Measurements from ENCODE around the gene NOTCH3. TPM values are rescaled to one million over a fixed set of nuclear protein-coding genes. Genes with fewer than 3 reads are reported as not detected.
A peak's percentile ranks its signal among the peaks of the same experiment; 100 is the strongest.

Gene NOTCH3
- total RNA-seq, 1 experiment from 2014 or later: 153 TPM

DNA sequence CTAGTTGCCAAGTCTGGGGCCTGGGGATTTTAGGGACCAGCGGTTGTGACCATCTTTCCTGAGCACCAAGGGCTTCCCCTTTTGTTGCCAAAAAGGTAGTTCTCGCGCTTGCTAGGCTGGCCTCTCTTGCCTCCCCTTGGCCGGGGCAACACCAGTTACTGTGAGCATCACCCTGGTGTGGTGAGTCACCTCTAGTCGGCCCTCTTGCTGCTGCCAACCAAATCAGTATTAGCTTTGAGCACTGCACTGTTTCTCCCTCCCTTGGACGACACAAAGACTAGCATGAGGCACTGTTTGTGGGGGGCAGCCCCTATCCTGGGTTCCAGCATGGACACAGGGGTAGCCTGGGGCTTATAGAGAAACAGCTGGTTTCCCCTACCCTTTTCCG, 86.6 kb downstream of the NOTCH3 start (continued):
- no peak for TF ChIP-seq FOXK1 (CRISPR knock-in tag; IDR thresholded peaks at IDR 0.05)
- TF ChIP-seq, protein P1, sequence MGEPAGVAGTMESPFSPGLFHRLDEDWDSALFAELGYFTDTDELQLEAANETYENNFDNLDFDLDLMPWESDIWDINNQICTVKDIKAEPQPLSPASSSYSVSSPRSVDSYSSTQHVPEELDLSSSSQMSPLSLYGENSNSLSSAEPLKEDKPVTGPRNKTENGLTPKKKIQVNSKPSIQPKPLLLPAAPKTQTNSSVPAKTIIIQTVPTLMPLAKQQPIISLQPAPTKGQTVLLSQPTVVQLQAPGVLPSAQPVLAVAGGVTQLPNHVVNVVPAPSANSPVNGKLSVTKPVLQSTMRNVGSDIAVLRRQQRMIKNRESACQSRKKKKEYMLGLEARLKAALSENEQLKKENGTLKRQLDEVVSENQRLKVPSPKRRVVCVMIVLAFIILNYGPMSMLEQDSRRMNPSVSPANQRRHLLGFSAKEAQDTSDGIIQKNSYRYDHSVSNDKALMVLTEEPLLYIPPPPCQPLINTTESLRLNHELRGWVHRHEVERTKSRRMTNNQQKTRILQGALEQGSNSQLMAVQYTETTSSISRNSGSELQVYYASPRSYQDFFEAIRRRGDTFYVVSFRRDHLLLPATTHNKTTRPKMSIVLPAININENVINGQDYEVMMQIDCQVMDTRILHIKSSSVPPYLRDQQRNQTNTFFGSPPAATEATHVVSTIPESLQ (CRISPR knock-in tag; IDR thresholded peaks at IDR 0.05): no peak

- Mint-ChIP-seq H3K27me3 (ENCODE audit: low read depth) (no peaks in the 10 kb centered on the region), H3K9me3 (no peaks in the 10 kb centered on the region), H3K4me1 (peaks cover 2% of the 10 kb centered on the region), H3K36me3 (peaks cover 45% of the 10 kb centered on the region), H3K27ac (no peak overlapping the region), H3K4me3 (no peak overlapping the region)
- ChIA-PET POLR2A (no interaction called here), CTCF (interaction anchor here (0.7 to 3.1 kb wide), 5 partner anchors 12 to 327 kb away, joined by 3 to 20 read pairs (median 6); no protein-coding TSS in a partner anchor)
- DNase-seq (ENCODE audit: low spot score): peak; percentile 38
- TF ChIP-seq NFYB (CRISPR knock-in tag; conservative IDR thresholded peaks at IDR 0.05; ENCODE audit: low read depth) (peak; percentile 48; the same call in 1 of the 2 replicates), MAX (CRISPR knock-in tag; IDR thresholded peaks at IDR 0.05) (no peak)
- TF ChIP-seq, protein P2, sequence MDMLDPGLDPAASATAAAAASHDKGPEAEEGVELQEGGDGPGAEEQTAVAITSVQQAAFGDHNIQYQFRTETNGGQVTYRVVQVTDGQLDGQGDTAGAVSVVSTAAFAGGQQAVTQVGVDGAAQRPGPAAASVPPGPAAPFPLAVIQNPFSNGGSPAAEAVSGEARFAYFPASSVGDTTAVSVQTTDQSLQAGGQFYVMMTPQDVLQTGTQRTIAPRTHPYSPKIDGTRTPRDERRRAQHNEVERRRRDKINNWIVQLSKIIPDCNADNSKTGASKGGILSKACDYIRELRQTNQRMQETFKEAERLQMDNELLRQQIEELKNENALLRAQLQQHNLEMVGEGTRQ (CRISPR knock-in tag; IDR thresholded peaks at IDR 0.05): peak; percentile 66; the same call in 1 of the 2 replicates
- peak; percentile 77 for ATAC-seq
Observed at GRCh38 chr19:15113245-15114152, 87.3 kb downstream of the NOTCH3 start.

DNA sequence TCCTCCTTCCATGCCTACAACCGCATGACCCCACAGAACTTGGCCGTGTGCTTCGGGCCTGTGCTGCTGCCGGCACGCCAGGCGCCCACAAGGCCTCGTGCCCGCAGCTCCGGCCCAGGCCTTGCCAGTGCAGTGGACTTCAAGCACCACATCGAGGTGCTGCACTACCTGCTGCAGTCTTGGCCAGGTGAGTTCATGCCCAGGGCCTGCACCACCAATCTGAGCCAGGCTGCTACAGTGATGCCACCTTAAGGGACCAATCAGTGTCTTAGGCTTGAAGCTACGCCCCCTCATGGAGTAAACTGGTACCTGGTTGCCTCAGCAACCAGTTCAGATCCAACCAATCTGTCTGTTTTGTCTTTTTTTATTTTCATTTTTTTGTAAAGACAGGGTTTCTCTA, 88.4 kb downstream of the NOTCH3 start:
- ChIA-PET POLR2A (interaction anchor here (1.0 kb wide), 1 partner anchor 88 kb away, joined by 3 read pairs; the partner anchor contains the start of gene NOTCH3), CTCF (interaction anchor here (0.6 to 3.1 kb wide), 10 partner anchors 8 to 443 kb away, joined by 3 to 20 read pairs (median 4); no protein-coding TSS in a partner anchor)
- peak; percentile 32 for DNase-seq (ENCODE audit: low spot score)
- H3K4me1 Mint-ChIP-seq: peaks cover 10% of the 10 kb centered on the region
- peak; percentile 58 for ATAC-seq
- H3K27ac Mint-ChIP-seq: peak overlapping the region; percentile 66; the same call in 1 of the 2 replicates
- H3K9me3 Mint-ChIP-seq: no peaks in the 10 kb centered on the region
- no peaks in the 10 kb centered on the region for H3K27me3 Mint-ChIP-seq (ENCODE audit: low read depth)
- H3K4me3 Mint-ChIP-seq: no peak overlapping the region
- peaks cover 36% of the 10 kb centered on the region for H3K36me3 Mint-ChIP-seq
- TF ChIP-seq ZNF232 (CRISPR knock-in tag; IDR thresholded peaks at IDR 0.05) (no peak), NR1H2 (CRISPR knock-in tag; IDR thresholded peaks at IDR 0.05) (no peak), JUN (CRISPR knock-in tag; IDR thresholded peaks at IDR 0.05) (no peak), ZNF396 (CRISPR knock-in tag; IDR thresholded peaks at IDR 0.05; ENCODE audit: borderline replicate concordance) (no peak), ZNF416 (CRISPR knock-in tag; IDR thresholded peaks at IDR 0.05) (no peak), ELF4 (CRISPR knock-in tag; IDR thresholded peaks at IDR 0.05; ENCODE audit: low read depth) (no peak), KAT7 (CRISPR knock-in tag; IDR thresholded peaks at IDR 0.05; ENCODE audit: borderline replicate concordance) (no peak), EMX1 (CRISPR knock-in tag; IDR thresholded peaks at IDR 0.05) (no peak), USF1 (CRISPR knock-in tag; IDR thresholded peaks at IDR 0.05) (no peak), NFATC4 (CRISPR knock-in tag; IDR thresholded peaks at IDR 0.05) (no peak), ARID4B (CRISPR knock-in tag; IDR thresholded peaks at IDR 0.05; ENCODE audit: borderline replicate concordance) (no peak), SOX15 (CRISPR knock-in tag; IDR thresholded peaks at IDR 0.05) (no peak), CTCF (IDR thresholded peaks at IDR 0.05) (peak; percentile 18; the same call in 1 of the 2 replicates), NFYB (CRISPR knock-in tag; conservative IDR thresholded peaks at IDR 0.05; ENCODE audit: low read depth) (peak; percentile 62)
- TF ChIP-seq, protein P2 (CRISPR knock-in tag; IDR thresholded peaks at IDR 0.05): no peak
- TF ChIP-seq, protein P3, sequence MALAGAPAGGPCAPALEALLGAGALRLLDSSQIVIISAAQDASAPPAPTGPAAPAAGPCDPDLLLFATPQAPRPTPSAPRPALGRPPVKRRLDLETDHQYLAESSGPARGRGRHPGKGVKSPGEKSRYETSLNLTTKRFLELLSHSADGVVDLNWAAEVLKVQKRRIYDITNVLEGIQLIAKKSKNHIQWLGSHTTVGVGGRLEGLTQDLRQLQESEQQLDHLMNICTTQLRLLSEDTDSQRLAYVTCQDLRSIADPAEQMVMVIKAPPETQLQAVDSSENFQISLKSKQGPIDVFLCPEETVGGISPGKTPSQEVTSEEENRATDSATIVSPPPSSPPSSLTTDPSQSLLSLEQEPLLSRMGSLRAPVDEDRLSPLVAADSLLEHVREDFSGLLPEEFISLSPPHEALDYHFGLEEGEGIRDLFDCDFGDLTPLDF (CRISPR knock-in tag; IDR thresholded peaks at IDR 0.05): no peak

Measured in WTC11 (cell line).